CD14-positive monocyte (primary cell): ENCODE results near the gene SYNGR4. TPM values are rescaled to one million over a fixed set of nuclear protein-coding genes. Genes with fewer than 3 reads are reported as not detected.

Source experiments
- DNase-seq, 3 donors: peaks; one replicate each; pipeline ENCODE4 v3.0.0-alpha.2; 2011 to 2022
- H2AFZ ChIP-seq: 2 replicates; pipeline ENCODE4 v1.6.0; 2012; ENCODE audit warnings: mild to moderate bottlenecking, low read depth, low read length, inconsistent platforms; ENCODE audit not compliant: insufficient read depth, poor library complexity, severe bottlenecking
- H3K27ac ChIP-seq, 2 donors: 1 replicate in 1 of 2; 2 replicates in 1 of 2; pipeline ENCODE4 v1.5.1; 2012 to 2013; ENCODE audit warnings: low read length in 2 of 2, control low read depth in 1 of 2, inconsistent platforms in 1 of 2, low read depth in 1 of 2, mild to moderate bottlenecking in 1 of 2
- H3K27me3 ChIP-seq, 2 donors: one replicate each; pipeline versions ENCODE4 v1.6.0 to v1.6.1; 2011 to 2013; ENCODE audit warnings: low read length in 2 of 2; ENCODE audit not compliant: control insufficient read depth in 2 of 2, insufficient read depth in 2 of 2
- H3K36me3 ChIP-seq, 2 donors: replicated peaks in 1 of 2; 1 replicate in 1 of 2; 2 replicates in 1 of 2; pipeline versions ENCODE4 v1.5.1 to v1.6.1; 2012 to 2013; ENCODE audit warnings: low read length in 2 of 2, control low read depth in 1 of 2, inconsistent platforms in 1 of 2, mild to moderate bottlenecking in 1 of 2; ENCODE audit not compliant: insufficient read depth in 2 of 2, control insufficient read depth in 1 of 2
- H3K4me1 ChIP-seq, 2 donors: 1 replicate in 1 of 2; 2 replicates in 1 of 2; pipeline versions ENCODE4 v1.5.1 to v1.6.1; 2012 to 2013; ENCODE audit warnings: low read length in 2 of 2, control low read depth in 1 of 2, inconsistent platforms in 1 of 2, mild to moderate bottlenecking in 1 of 2, moderate library complexity in 1 of 2; ENCODE audit not compliant: insufficient read depth in 2 of 2, control insufficient read depth in 1 of 2
- H3K4me2 ChIP-seq: replicated peaks from 2 replicates; pipeline ENCODE3; 2012; ENCODE audit warnings: low read length, moderate library complexity, mild to moderate bottlenecking; ENCODE audit not compliant: poor library complexity, severe bottlenecking; ENCODE audit errors: extremely low read depth
- H3K4me3 ChIP-seq, 3 experiments: fragments of 200-600 bp in 1 of 3; sonication (generic) in 1 of 3; replicated peaks in 1 of 3; 1 replicate in 2 of 3; 2 replicates in 1 of 3; pipeline ENCODE4 v1.5.1; 2011 to 2013; ENCODE audit warnings: low read length in 3 of 3, mild to moderate bottlenecking in 3 of 3, control low read depth in 2 of 3, low read depth in 2 of 3, inconsistent platforms in 1 of 3, moderate library complexity in 1 of 3
- H3K79me2 ChIP-seq: 2 replicates; pipeline ENCODE4 v1.6.0; 2012; ENCODE audit warnings: mild to moderate bottlenecking, control low read depth, inconsistent platforms, low read length, moderate library complexity; ENCODE audit not compliant: insufficient read depth
- H3K9ac ChIP-seq: 2 replicates; pipeline ENCODE4 v1.6.0; 2017; ENCODE audit warnings: low read length, mild to moderate bottlenecking; ENCODE audit not compliant: insufficient read depth, poor library complexity, severe bottlenecking
- H3K9me3 ChIP-seq, 2 donors: replicated peaks in 1 of 2; 1 replicate in 1 of 2; 2 replicates in 1 of 2; pipeline versions ENCODE4 v1.5.1 to v1.6.1; 2012 to 2013; ENCODE audit warnings: low read length in 2 of 2, control low read depth in 1 of 2; ENCODE audit not compliant: control insufficient read depth in 1 of 2, insufficient read depth in 1 of 2
- H4K20me1 ChIP-seq: 2 replicates; pipeline ENCODE4 v1.6.0; 2012; ENCODE audit warnings: mild to moderate bottlenecking, low read length, control low read depth, moderate library complexity; ENCODE audit not compliant: insufficient read depth
- H3K27ac Mint-ChIP-seq, 7 donors: one replicate each; pipeline ENCODE4 v1.8.0; 2020; ENCODE audit warnings: mild to moderate bottlenecking in 7 of 7, mixed read lengths in 7 of 7, moderate library complexity in 6 of 7, inconsistent platforms in 2 of 7
- H3K27me3 Mint-ChIP-seq, 3 donors: one replicate each; pipeline ENCODE4 v1.8.0; 2021 to 2022; ENCODE audit warnings: low read depth in 3 of 3, mild to moderate bottlenecking in 3 of 3, mixed read lengths in 3 of 3, moderate library complexity in 3 of 3, inconsistent platforms in 1 of 3
- H3K36me3 Mint-ChIP-seq, 2 donors: one replicate each; pipeline ENCODE4 v1.8.0; 2020; ENCODE audit warnings: mixed read lengths in 2 of 2, inconsistent platforms in 1 of 2, mild to moderate bottlenecking in 1 of 2
- H3K4me1 Mint-ChIP-seq: one replicate; pipeline ENCODE4 v1.8.0; 2020; ENCODE audit warnings: mild to moderate bottlenecking, mixed read lengths
- H3K4me3 Mint-ChIP-seq, 2 donors: one replicate each; pipeline ENCODE4 v1.8.0; 2020; ENCODE audit warnings: mild to moderate bottlenecking in 2 of 2, mixed read lengths in 2 of 2, moderate library complexity in 1 of 2
- H3K9me3 Mint-ChIP-seq, 7 donors: one replicate each; pipeline ENCODE4 v1.8.0; 2020 to 2022; ENCODE audit warnings: mixed read lengths in 7 of 7, mild to moderate bottlenecking in 6 of 7, moderate library complexity in 6 of 7, inconsistent platforms in 2 of 7
- CTCF ChIP-seq: fragments of 200-600 bp; IDR thresholded peaks from one replicate; pipeline ENCODE4 v1.8.0; 2022; ENCODE audit warnings: antibody characterized with exemption, mild to moderate bottlenecking
- WGBS: methylation state at CpG from one replicate; pipeline ENCODE4 v1.1.5; 2013; ENCODE audit warnings: missing lambda C conversion rate; ENCODE audit not compliant: insufficient coverage; 5-methylcytosine and 5-hydroxymethylcytosine counted together
- intact Hi-C, 2 donors: fragments of 100-400 bp; cut with micrococcal nuclease; formaldehyde crosslinking; loops; one replicate each; pipeline versions ENCODE4 v1.15.0 to v1.15.1; 2023
- polyA plus RNA-seq, 3 donors: library from polyadenylated mRNA; depleted of rRNA in 1 of 3; unstranded in 2 of 3; stranded (reverse) in 1 of 3; fragments of 300-500 nt in 2 of 3; fragments of >200 nt in 1 of 3; fragmentation: Illumina TruSeq in 2 of 3; gene quantifications; 1 replicate in 2 of 3; 2 replicates in 1 of 3; pipeline ENCODE4 v1.2.3, GENCODE V29; 2012 to 2021

SYNGR4 gene
- polyA plus RNA-seq, 3 donors: not detected

DNA sequence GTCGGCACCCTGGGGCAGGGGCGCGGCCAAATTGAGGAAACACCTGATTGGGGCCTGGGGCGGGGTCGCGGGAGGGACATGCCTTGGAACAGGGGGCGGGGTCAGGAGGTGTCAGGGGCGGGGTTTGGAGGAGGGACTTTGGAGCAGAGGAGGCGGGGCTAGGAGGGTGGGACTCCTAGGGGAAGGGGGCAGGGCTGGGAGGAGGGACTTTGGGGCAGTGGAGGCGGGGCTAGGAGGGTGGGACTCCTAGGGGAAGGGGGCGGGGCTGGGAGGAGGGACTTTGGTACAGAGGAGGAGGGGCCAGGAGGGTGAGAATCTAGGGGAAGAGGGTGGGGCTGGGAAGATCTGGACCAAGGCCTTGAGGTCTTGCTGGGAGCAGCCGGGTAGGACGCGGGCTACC is 51.2 kb downstream of the SYNGR4 start:
- Histone ChIP-seq H4K20me1 (no peaks in the 10 kb centered on the region), H3K9ac (no peak overlapping the region), H3K79me2 (no peaks in the 10 kb centered on the region), H3K36me3 (no peaks in the 10 kb centered on the region), H3K4me3 (peak overlapping the region; percentile 24 to 78 (median 41)), H3K4me1 (peaks cover 23 to 30% of the 10 kb centered on the region in 2 donors), H3K27ac (no peak overlapping the region), H3K4me2 (peak overlapping the region; percentile 74), H3K9me3 (no peaks in the 10 kb centered on the region), H2AFZ (peak overlapping the region; percentile 87), H3K27me3 (peaks cover 0 to 21% of the 10 kb centered on the region in 2 donors)
- H3K27me3 Mint-ChIP-seq: peaks cover 28 to 43% (median 32%) of the 10 kb centered on the region in 3 donors
- DNase-seq: peak; percentile 77 to 88 (median 88)
- H3K9me3 Mint-ChIP-seq: peaks cover 0 to 12% (median 1%) of the 10 kb centered on the region in 7 donors
- H3K4me3 Mint-ChIP-seq: peak overlapping the region; percentile 72 to 87
- peak overlapping the region in 2 of 7 donors; percentile 22 to 89 for H3K27ac Mint-ChIP-seq
- WGBS: 4% methylated on average over 11 of the region's 14 CpGs
- peaks cover 29% of the 10 kb centered on the region for H3K4me1 Mint-ChIP-seq
- no peak for TF ChIP-seq CTCF
- intact Hi-C loops: no loop called here
- peaks cover 0 to 4% of the 10 kb centered on the region in 2 donors for H3K36me3 Mint-ChIP-seq

DNA sequence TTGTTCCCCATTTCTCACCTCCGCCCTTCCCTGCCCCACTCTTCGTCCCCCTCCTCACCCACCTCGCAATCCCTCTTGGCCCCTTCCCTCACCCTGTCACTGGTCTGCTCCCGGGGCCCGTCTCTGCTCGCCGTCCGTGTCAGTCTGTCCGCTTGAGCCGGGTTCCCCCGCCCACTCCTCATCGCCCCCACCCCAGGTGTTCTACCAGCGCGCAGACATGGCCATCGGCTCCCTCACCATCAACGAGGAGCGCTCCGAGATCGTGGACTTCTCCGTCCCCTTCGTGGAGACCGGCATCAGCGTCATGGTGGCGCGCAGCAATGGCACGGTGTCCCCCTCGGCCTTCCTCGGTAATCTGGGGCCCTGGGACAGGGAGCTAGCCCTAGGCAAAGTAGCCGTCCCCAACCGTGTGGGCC is 51.6 kb downstream of the SYNGR4 start:
- intact Hi-C loops: no loop called here
- WGBS: 26% methylated on average over 29 of the region's 30 CpGs
- peak overlapping the region in 2 of 7 donors; percentile 22 to 89 for H3K27ac Mint-ChIP-seq

More for the DNA sequence above, 51.6 kb downstream of the SYNGR4 start:
- H3K9me3 Mint-ChIP-seq: peaks cover 0 to 9% (median 1%) of the 10 kb centered on the region in 7 donors
- no peak for TF ChIP-seq CTCF
- H3K4me1 Mint-ChIP-seq: peaks cover 29% of the 10 kb centered on the region
- H3K4me2 ChIP-seq: peak overlapping the region; percentile 74
- H2AFZ ChIP-seq: peak overlapping the region; percentile 87
- peaks cover 28 to 42% (median 32%) of the 10 kb centered on the region in 3 donors for H3K27me3 Mint-ChIP-seq
- H3K27ac ChIP-seq: no peak overlapping the region
- H3K79me2 ChIP-seq: no peaks in the 10 kb centered on the region
- no peak for DNase-seq
- peaks cover 0 to 4% of the 10 kb centered on the region in 2 donors for H3K36me3 Mint-ChIP-seq
- H3K4me1 ChIP-seq: peaks cover 23 to 30% of the 10 kb centered on the region in 2 donors
- peak overlapping the region; percentile 72 to 87 for H3K4me3 Mint-ChIP-seq
- no peaks in the 10 kb centered on the region for H3K36me3 ChIP-seq
- H3K4me3 ChIP-seq: peak overlapping the region; percentile 24 to 78 (median 41)
- peaks cover 0 to 21% of the 10 kb centered on the region in 2 donors for H3K27me3 ChIP-seq
- H3K9me3 ChIP-seq: no peaks in the 10 kb centered on the region
- H4K20me1 ChIP-seq: no peaks in the 10 kb centered on the region
- no peak overlapping the region for H3K9ac ChIP-seq
